ENCODE data around the gene COPZ1. TPM values are rescaled to one million over a fixed set of nuclear protein-coding genes. Genes with fewer than 3 reads are reported as not detected.

COPZ1 gene
- total and polyA plus RNA-seq, 9 of the 15 experiments (the other 6 are each of a cell fraction or from before 2014, with no cell fraction given), result 137 to 487 (median 233) TPM

DNA sequence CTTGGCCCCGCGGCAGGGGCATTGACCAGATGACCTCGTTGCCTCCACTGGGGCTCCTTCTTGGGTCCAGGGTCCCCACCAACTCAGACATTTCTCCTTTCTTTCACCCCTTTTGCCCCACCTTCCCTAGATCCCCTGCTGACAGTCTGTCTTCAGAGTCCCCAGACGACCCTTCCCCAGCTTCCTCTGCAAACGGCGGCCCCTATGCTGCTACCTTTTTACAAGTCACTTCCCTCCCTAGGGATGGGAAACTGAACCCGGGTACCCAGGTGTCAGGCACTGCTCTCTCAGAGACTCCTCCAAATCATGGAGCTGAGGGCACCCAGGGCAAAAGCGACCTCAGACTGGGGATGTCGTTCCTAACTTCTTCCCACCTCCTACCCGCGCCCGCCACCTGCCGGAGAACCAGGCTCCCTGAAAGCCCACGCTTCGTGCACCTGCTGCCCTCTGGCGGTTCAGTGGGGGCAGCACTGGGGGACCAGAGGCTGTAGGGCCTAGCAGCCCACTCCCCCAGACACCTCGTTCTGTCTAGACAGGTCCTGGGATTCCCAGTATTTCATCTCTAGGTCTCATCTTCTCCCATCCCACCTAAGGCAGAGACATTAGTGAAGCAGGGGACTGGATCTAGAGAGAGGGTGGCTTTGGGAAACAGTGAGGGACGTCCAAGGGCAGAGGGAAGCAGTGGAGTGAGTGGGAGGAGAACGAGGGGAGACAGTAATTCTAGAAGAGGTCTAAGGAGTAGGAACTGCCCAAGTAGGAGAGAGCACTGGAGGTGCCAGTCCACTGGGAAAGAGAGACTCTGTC, 54.7 kb downstream of the COPZ1 start (continued):
- TF ChIP-seq PHF8 (IDR thresholded peaks at IDR 0.05; ENCODE audit: borderline replicate concordance, low read length) (no peak), SMARCE1 (IDR thresholded peaks at IDR 0.05) (peak; percentile 52; the same call in 1 of the 2 replicates), ZFP1 (CRISPR knock-in tag; IDR thresholded peaks at IDR 0.05) (no peak), GABPB2 (CRISPR knock-in tag; conservative IDR thresholded peaks at IDR 0.05) (no peak), FOXJ2 (tag; IDR thresholded peaks at IDR 0.05) (no peak)
- TF ChIP-seq, protein P1, sequence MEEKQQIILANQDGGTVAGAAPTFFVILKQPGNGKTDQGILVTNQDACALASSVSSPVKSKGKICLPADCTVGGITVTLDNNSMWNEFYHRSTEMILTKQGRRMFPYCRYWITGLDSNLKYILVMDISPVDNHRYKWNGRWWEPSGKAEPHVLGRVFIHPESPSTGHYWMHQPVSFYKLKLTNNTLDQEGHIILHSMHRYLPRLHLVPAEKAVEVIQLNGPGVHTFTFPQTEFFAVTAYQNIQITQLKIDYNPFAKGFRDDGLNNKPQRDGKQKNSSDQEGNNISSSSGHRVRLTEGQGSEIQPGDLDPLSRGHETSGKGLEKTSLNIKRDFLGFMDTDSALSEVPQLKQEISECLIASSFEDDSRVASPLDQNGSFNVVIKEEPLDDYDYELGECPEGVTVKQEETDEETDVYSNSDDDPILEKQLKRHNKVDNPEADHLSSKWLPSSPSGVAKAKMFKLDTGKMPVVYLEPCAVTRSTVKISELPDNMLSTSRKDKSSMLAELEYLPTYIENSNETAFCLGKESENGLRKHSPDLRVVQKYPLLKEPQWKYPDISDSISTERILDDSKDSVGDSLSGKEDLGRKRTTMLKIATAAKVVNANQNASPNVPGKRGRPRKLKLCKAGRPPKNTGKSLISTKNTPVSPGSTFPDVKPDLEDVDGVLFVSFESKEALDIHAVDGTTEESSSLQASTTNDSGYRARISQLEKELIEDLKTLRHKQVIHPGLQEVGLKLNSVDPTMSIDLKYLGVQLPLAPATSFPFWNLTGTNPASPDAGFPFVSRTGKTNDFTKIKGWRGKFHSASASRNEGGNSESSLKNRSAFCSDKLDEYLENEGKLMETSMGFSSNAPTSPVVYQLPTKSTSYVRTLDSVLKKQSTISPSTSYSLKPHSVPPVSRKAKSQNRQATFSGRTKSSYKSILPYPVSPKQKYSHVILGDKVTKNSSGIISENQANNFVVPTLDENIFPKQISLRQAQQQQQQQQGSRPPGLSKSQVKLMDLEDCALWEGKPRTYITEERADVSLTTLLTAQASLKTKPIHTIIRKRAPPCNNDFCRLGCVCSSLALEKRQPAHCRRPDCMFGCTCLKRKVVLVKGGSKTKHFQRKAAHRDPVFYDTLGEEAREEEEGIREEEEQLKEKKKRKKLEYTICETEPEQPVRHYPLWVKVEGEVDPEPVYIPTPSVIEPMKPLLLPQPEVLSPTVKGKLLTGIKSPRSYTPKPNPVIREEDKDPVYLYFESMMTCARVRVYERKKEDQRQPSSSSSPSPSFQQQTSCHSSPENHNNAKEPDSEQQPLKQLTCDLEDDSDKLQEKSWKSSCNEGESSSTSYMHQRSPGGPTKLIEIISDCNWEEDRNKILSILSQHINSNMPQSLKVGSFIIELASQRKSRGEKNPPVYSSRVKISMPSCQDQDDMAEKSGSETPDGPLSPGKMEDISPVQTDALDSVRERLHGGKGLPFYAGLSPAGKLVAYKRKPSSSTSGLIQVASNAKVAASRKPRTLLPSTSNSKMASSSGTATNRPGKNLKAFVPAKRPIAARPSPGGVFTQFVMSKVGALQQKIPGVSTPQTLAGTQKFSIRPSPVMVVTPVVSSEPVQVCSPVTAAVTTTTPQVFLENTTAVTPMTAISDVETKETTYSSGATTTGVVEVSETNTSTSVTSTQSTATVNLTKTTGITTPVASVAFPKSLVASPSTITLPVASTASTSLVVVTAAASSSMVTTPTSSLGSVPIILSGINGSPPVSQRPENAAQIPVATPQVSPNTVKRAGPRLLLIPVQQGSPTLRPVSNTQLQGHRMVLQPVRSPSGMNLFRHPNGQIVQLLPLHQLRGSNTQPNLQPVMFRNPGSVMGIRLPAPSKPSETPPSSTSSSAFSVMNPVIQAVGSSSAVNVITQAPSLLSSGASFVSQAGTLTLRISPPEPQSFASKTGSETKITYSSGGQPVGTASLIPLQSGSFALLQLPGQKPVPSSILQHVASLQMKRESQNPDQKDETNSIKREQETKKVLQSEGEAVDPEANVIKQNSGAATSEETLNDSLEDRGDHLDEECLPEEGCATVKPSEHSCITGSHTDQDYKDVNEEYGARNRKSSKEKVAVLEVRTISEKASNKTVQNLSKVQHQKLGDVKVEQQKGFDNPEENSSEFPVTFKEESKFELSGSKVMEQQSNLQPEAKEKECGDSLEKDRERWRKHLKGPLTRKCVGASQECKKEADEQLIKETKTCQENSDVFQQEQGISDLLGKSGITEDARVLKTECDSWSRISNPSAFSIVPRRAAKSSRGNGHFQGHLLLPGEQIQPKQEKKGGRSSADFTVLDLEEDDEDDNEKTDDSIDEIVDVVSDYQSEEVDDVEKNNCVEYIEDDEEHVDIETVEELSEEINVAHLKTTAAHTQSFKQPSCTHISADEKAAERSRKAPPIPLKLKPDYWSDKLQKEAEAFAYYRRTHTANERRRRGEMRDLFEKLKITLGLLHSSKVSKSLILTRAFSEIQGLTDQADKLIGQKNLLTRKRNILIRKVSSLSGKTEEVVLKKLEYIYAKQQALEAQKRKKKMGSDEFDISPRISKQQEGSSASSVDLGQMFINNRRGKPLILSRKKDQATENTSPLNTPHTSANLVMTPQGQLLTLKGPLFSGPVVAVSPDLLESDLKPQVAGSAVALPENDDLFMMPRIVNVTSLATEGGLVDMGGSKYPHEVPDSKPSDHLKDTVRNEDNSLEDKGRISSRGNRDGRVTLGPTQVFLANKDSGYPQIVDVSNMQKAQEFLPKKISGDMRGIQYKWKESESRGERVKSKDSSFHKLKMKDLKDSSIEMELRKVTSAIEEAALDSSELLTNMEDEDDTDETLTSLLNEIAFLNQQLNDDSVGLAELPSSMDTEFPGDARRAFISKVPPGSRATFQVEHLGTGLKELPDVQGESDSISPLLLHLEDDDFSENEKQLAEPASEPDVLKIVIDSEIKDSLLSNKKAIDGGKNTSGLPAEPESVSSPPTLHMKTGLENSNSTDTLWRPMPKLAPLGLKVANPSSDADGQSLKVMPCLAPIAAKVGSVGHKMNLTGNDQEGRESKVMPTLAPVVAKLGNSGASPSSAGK (IDR thresholded peaks at IDR 0.05), result no peak; the same call in 1 of the 2 replicates
- TF ChIP-seq, protein P2, sequence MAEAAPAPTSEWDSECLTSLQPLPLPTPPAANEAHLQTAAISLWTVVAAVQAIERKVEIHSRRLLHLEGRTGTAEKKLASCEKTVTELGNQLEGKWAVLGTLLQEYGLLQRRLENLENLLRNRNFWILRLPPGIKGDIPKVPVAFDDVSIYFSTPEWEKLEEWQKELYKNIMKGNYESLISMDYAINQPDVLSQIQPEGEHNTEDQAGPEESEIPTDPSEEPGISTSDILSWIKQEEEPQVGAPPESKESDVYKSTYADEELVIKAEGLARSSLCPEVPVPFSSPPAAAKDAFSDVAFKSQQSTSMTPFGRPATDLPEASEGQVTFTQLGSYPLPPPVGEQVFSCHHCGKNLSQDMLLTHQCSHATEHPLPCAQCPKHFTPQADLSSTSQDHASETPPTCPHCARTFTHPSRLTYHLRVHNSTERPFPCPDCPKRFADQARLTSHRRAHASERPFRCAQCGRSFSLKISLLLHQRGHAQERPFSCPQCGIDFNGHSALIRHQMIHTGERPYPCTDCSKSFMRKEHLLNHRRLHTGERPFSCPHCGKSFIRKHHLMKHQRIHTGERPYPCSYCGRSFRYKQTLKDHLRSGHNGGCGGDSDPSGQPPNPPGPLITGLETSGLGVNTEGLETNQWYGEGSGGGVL (CRISPR knock-in tag; IDR thresholded peaks at IDR 0.05), result no peak
- TF ChIP-seq, protein P3, sequence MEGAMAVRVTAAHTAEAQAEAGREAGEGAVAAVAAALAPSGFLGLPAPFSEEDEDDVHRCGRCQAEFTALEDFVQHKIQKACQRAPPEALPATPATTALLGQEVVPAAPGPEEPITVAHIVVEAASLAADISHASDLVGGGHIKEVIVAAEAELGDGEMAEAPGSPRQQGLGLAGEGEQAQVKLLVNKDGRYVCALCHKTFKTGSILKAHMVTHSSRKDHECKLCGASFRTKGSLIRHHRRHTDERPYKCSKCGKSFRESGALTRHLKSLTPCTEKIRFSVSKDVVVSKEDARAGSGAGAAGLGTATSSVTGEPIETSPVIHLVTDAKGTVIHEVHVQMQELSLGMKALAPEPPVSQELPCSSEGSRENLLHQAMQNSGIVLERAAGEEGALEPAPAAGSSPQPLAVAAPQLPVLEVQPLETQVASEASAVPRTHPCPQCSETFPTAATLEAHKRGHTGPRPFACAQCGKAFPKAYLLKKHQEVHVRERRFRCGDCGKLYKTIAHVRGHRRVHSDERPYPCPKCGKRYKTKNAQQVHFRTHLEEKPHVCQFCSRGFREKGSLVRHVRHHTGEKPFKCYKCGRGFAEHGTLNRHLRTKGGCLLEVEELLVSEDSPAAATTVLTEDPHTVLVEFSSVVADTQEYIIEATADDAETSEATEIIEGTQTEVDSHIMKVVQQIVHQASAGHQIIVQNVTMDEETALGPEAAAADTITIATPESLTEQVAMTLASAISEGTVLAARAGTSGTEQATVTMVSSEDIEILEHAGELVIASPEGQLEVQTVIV (CRISPR knock-in tag; IDR thresholded peaks at IDR 0.05; ENCODE audit: borderline replicate concordance), result no peak
- TF ChIP-seq, protein P4, sequence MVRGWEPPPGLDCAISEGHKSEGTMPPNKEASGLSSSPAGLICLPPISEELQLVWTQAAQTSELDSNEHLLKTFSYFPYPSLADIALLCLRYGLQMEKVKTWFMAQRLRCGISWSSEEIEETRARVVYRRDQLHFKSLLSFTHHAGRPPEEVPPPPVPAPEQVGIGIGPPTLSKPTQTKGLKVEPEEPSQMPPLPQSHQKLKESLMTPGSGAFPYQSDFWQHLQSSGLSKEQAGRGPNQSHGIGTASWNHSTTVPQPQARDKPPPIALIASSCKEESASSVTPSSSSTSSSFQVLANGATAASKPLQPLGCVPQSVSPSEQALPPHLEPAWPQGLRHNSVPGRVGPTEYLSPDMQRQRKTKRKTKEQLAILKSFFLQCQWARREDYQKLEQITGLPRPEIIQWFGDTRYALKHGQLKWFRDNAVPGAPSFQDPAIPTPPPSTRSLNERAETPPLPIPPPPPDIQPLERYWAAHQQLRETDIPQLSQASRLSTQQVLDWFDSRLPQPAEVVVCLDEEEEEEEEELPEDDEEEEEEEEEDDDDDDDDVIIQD (CRISPR knock-in tag; IDR thresholded peaks at IDR 0.05), result no peak
